ENCODE data around the gene PDCD7.
"Not testable (repeated sequence)": the region's sequence is repeated elsewhere in the genome, so short reads cannot be mapped to it uniquely, and the experiment has no call there.

The PDCD7 gene

GRCh38 chr15:65076486-65077290 is 56.9 kb downstream of the PDCD7 start, which contains the start of gene KBTBD13:
KBTBD13 (plus strand) TSS chr15:65076746; CDS start chr15:65076816, 70 bp downstream.
- in situ Hi-C loops (cut with MboI; ENCODE audit: low sequenced_read_pairs), result no loop called here

- in situ Hi-C loops (cut with MboI; ENCODE audit: low sequenced_read_pairs), result not testable (repeated sequence)
Measured at GRCh38 chr15:65075607-65076395, 57.8 kb downstream of the PDCD7 start.

- in situ Hi-C loops (cut with MboI; ENCODE audit: low sequenced_read_pairs), result not testable (repeated sequence)
Measured at GRCh38 chr15:65074946-65075345, 58.7 kb downstream of the PDCD7 start.

DNA sequence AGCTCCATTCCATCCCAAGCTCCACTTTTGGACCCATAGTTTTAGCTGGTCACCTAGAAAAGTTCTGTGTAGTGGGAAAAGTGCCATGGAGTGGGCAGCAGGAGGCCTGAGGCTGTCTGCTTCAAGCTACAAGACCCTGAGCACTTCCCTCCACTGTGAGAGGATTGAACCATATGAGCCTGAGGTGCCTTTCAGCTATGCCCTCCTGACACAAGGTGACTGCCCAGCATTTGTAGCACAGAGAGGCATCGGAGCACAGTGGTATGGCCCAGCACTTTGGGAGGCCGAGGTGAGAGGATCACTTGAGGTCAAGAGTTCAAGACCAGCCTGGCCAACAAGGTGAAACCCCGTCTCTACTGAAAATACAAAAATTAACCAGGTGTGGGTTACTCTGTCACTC is 61.0 kb downstream of the PDCD7 start:
- in situ Hi-C loops (cut with MboI; ENCODE audit: low sequenced_read_pairs), result no loop called here

DNA sequence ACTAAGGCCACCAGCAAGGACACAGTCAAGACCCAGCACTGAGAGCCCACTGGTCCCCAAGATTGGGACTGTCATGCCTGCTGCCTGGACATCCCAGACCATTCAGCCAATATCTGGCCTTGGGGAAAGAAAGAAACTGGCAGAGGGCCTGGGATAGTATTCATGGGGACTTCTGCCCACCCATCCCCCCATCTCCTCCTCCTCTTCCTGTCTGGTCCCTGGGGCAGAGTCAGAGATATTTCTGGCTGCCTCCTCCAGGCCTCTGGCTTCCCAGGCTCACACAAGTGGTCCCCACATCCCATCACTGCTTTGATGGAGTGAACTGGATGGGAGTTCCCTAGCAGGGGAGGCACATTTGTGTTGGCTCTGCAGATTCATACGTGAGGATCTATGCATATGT is 61.6 kb downstream of the PDCD7 start:
- in situ Hi-C loops (cut with MboI; ENCODE audit: low sequenced_read_pairs), result no loop called here

DNA sequence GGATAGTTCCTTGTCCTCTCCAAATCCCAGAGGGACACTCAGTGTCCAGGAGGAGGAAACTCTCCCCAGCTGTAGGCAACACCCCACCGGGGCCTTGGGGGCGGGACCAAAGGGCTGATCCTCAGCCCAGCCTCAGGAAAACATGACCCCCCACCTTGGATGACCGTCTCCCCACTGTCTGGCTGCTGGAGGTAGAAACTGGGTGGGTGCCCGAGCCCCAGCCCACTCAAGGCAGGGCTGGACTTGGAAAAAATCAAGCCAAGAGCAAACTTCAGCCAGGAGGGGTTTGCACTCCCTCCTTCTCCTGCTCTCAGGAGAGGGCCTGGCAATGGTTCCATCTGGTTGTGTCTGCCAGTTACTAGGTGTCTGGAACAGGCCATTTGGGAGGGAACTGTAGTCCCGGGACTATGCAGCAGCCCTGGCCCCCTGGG is 62.2 kb downstream of the PDCD7 start:
- in situ Hi-C loops (cut with MboI; ENCODE audit: low sequenced_read_pairs), result no loop called here

DNA sequence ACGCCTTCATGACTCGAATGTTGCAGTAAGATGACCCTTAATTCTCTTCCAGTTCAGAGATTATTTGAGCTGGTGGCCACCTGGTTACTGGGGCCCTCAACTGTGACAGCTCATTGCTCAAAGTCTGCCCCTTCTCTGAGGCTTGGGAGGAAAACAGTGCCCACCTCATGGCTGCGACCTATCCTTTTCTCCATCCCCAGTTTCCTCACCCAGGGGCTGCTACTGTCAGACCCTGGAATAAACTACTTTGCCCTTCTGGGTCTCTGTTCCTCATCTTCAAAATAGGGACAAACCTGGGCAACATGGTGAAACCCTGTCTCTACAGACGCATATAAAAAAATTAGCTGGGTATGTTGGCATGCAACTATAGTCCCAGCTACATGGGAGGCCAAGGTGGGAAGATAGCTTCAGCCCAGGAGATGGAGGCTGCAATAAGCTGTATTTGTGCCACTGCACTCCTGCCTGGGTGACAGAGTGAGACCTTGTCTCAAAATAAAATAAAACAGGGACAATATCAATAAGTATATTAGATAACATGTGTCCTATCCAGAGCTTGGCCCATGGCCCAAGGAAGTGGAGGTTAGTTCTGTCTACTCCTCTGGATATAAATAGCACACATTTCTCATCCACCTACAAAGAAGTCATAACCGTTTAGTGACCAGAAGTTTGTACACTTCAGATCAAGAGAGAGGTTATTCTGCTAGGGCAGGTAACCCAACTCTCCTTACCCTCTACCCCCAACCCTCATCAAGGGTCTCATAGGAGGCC is 63.6 kb downstream of the PDCD7 start:
- in situ Hi-C loops (cut with MboI; ENCODE audit: low sequenced_read_pairs), result no loop called here

DNA sequence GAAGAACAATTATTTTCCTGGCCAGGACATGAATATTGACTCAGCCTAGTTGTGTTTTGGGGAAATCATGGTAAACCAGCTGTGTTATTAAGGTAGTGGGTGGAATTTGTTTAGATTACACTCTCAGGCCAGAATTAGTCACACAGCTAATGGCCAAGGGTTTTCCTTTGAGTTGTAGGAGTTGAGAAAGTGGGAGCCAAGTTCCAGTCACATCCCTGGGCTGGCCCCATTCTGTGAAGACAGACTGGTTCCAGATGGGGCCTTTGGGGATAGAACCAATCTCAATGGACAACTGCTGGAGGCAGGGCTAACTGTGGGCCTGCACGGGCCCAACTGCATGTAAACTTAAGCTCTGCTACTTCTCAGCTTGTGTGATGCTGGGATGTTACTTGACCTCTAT is 64.4 kb downstream of the PDCD7 start:
- in situ Hi-C loops (cut with MboI; ENCODE audit: low sequenced_read_pairs), result no loop called here

DNA sequence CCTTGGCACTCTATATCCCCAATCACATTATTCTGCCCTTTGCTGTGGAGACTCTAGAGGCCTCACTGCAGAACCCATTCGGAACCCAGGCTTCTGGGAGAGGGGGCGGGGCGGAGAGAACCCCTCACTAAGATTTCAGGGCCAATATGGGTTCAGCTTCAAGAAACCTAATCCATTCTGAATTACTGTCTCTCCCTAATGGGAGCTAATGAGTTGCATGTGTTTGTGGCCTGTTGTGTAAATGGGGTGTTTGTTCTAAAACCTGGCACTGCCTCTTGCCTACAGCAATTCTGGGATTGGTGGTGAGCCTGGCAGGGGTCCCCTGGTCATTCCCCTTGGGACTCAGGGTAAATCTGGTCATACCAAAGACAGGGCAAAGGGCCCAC is 65.2 kb downstream of the PDCD7 start:
- in situ Hi-C loops (cut with MboI; ENCODE audit: low sequenced_read_pairs), result no loop called here

DNA sequence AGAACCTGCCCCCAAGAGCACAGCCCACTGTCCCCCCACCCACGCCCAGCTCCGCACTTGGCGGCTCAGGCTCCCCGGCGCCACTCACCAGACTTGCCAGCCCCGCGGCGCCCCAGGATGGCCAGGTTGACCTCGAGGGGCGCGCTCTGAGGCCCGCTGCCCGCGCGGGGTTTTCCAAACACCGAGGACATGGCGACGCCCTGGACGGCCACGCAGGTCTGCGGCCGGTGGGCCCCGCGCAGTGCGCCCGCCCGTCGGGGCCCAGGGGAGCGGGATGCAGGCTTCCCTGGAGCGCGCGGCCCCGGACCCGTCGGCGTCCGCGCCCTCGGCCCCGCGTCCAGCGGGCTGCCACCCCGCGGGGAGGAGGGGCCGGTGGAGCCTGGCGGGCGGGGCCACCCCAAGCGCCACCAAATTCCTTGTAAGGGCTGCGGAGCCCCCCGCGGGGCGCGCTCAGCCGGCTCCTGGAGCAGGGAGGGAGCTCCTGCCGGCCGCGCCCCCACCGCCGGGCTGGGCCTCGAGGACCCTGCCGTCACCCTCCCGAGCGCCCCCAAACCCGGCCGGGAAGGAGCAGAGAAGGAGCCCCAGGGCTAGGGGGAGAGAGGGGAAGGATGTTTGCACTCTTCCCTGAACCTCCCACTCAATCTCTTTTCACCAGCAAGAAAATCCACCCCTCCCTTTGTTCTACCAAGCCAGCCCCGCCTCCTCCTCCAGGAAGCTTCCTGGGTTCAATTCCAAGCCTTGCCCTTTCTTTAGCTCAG is 65.8 kb downstream of the PDCD7 start, which contains the start of gene RASL12:
Gene RASL12, minus strand, starts transcription at position 347 of the 758 bp plus-strand sequence. Its CDS starts 156 bp downstream, at position 191.
- in situ Hi-C loops (cut with MboI; ENCODE audit: low sequenced_read_pairs), result no loop called here

All from hTERT RPE-1 (cell line).